GM18502 (cell line): Measurements from ENCODE around the gene DNAJB12.
A peak's percentile ranks its signal among the peaks of the same experiment; 100 is the strongest.
"Not testable (repeated sequence)": the region's sequence is repeated elsewhere in the genome, so short reads cannot be mapped to it uniquely, and the experiment has no call there.

Source experiments
- ATAC-seq: cut with Tn5 transposase; IDR thresholded peaks from one replicate; pipeline ENCODE4 v1.9.1; 2021; ENCODE audit warnings: mild to moderate bottlenecking; ENCODE audit not compliant: unreplicated experiment, poor library complexity

The DNAJB12 gene

DNA sequence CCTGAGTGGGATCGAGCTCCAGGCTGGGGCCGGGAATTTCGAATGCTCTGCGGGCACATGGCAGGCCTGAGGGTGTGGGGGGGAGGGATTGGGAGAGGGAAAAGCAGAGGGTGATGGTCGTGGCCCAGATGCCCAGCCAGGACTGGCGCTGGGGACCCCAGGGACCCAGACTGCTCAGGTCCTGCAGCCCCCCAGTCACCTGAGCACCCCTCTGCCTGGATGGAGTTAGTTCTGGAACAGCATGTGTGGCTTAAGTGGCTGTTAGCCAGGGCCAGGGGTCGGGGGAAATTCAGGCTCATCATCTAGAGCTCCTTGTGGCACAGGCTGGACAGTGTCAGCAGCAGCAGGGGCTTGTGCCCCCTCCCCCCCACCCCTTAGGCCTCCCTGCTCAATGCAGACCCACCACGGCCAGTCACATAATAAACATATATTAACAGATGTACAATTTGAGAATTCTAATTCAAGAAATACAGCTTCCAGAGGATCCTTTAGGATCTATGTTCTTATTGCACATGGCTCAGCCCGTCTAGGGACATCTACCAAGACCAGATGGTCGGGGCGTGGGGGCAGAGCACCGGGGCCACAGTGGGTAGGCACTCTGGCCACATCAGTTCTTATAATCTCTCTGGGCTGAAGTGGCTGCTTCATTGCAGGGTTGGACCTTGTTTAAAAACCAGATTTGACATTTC is 22.2 kb downstream of the DNAJB12 start:
- no peak for ATAC-seq

- no peak for ATAC-seq
These were observed 22.9 kb downstream of the DNAJB12 start for GRCh38 chr10:72331575-72332422.

GRCh38 chr10:72330069-72330426 is 24.7 kb downstream of the DNAJB12 start:
- no peak for ATAC-seq

GRCh38 chr10:72329290-72330068 is 25.2 kb downstream of the DNAJB12 start:
- no peak for ATAC-seq

DNA sequence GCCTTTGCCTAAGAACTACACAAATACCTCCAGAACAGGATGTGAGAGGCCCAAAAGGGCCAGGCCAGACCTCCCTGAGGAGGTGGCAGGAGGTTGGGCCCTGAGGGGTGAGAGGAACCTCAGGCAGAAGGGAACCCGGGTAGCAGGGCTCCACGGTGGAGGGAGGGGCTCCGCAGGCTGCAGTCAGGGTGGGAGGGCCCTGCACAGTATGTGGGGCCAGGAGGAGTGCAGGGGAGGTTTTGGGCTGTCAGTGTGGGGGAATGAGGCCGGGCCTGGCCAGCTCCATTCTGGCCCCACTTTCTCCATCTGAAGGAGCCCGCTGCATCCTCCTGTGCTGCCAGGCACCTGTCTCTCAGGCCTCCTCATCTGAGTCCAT is 25.9 kb downstream of the DNAJB12 start:
- ATAC-seq = no peak

- ATAC-seq = no peak
These were observed 26.5 kb downstream of the DNAJB12 start for GRCh38 chr10:72328045-72328828.

- ATAC-seq = not testable (repeated sequence)
These were observed 27.8 kb downstream of the DNAJB12 start for GRCh38 chr10:72326665-72327603.

DNA sequence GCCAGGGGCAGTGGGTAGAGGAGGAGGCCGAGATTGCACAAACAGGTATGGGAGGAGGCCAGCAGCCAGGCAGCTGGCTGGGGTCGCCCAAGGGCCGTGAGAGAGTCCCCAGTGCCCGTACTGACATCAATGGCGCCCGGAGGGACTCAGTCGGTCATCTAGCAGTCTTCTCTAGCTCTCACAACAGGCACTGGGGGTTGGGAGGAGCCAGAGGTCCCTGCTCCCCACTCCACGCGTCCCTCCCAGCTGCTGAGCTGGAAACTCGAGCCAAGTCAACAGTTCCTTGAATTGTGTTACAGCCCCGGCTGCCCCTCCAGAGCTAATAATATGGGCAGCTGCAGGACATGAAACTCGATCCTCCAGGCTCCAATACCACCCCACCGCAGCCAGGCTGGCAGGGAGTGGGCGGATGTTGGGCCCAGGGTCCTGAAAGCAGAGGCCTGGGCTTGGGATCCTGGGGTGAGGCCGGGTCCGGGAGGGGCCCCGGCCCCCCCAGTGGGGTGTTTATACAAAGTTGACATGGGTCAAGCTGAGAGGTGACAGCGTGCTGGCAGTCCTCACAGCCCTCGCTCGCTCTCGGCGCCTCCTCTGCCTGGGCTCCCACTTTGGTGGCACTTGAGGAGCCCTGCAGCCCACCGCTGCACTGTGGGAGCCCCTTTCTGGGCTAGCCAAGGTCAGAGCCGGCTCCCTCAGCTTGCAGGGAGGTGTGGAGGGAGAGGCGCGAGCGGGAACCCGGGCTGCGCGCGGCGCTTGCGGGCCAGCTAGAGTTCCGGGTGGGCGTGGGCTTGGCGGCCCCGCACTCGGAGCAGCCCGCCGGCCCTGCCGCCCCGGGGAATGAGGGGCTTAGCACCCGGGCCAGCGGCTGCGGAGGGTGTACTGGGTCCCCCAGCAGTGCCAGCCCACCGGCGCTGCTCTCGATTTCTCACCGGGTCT is 29.2 kb downstream of the DNAJB12 start:
- ATAC-seq = not testable (repeated sequence)

GRCh38 chr10:72323771-72324191 is 30.9 kb downstream of the DNAJB12 start:
- ATAC-seq = no peak

DNA sequence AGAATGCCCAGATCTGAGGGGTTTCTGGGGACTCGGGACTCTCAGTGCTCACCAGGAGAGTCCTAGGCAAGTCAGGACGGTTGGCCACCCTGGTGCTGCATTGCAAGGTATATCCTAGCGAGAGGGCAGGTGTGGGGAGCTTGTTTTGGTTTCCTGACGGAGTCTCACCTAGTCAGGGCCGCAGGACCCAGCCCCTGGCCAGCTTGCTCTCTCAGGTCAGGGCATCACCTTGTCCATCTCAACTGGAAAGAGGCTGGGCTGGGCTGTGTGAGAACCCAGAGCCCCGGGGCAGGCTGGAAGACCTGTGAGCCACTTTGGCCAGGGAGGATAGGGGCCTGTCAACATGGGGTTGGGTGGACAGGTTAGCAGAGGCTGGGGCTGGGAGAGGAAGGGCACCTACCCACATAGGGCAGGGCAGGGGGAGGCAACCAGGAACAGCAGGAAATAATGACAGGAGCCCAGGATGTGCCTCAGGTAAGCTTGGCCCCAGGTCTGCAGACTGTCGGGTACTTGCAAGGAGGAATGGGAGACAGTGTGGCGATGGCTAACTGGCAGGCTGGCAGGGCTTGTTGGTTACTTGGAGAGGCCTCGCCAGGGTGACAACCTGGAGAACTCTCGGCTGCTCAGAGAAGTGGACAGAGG is 31.5 kb downstream of the DNAJB12 start:
- ATAC-seq = no peak

- ATAC-seq = no peak
These were observed 32.2 kb downstream of the DNAJB12 start for GRCh38 chr10:72322280-72323058.

DNA sequence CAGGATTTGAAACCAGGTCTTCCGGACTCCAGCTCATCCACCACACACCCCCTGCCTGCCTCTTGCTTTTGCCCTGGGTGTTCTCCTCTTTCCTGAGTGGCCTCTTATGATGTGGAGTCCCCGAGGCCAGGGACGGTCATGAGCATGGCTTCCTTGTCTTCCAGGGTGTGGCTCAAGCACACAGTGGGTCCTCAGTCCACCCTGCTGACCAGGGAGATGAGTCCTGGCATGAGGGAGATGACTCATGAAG is 32.8 kb downstream of the DNAJB12 start:
- no peak for ATAC-seq

DNA sequence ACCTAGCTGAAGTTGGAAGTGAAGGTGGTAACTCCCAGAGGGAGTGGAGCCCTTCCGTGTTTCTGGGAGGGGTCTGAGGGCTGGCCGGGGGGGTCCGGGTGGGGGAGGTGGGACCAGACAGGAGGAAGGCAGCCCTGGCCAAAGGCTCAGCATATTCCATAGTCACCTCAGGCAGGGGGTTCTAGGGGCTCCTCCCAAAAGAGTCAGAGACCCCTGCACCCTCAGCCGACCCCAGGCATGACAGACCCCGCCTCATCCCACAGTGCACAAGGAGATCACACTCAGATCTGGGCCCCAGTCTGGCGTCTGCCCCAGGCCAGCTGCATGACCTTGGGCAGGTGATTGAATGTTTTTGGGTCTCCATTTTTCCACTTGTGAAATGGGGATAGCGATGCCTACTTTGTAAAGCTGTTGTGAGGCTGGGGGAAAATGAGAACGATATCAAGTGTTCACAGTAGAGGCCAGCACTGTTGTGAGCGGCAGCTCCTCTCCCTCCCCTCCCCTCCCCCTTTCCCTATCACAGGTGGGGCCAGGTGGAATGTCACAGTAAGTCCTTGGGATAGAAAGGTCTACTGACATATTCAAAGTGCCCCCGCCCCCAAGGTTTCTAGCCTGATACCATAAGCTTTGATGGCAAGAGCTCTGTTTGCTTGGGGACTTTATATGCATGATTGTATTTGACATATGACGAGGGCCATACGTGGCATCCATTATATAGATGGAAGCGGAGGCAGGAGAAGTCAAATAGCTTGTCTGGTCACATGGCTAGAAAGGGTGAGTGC is 33.3 kb downstream of the DNAJB12 start:
- no peak for ATAC-seq

DNA sequence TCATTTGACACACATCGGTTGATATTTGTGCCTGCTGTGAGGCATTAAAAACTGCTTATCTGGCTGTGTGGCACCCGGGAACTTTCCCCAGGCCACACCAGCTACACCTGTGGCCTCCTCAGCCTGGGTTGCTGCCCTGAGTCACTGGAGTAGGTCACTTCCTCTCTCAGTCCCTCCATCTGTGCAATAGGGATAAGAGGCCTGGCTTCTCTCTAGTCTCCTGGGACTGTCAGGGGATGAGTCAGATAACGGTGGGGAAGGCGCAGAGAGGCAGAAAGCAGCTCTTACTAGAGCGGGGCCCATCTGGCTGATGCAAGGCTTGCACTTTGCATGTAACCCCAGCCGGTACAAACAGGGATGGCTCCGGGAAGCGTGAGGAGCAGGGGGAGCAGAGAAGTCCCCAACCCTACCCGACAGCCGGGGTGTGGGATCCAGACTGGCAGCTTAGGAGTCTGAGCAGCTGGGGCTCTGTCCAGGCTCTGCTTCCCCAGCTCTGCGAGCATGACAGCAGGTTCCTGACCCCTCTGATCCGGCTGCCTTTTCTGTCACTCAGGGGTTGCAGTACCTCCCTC is 34.0 kb downstream of the DNAJB12 start:
- peak; percentile 62 for ATAC-seq

- ATAC-seq = peak; percentile 62
These were observed 35.1 kb downstream of the DNAJB12 start for GRCh38 chr10:72319416-72320254.
